Activated B cell treated with CpG ODN at 0.5 μM for 24 hours (primary cell): ENCODE measurements around the gene TMX2. TPM values are rescaled to one million over a fixed set of nuclear protein-coding genes. Genes with fewer than 3 reads are reported as not detected.
"Not testable (repeated sequence)": the region's sequence is repeated elsewhere in the genome, so short reads cannot be mapped to it uniquely, and the experiment has no call there.

Experiments
- ATAC-seq: fragments of 200-7000 bp; cut with Tn5 transposase; one replicate; pipeline ENCODE4 v1.10.0; 2021; ENCODE audit warnings: low read depth, mild to moderate bottlenecking, moderate library complexity
- CTCF ChIA-PET: fragments of 350-600 bp; sonication (Branson Sonifier 250); formaldehyde crosslinking; loops from one replicate; lab custom pipeline; 2021; ENCODE audit warnings: antibody characterized with exemption; lab: Charles Lee
- POLR2A ChIA-PET: fragments of 350-600 bp; sonication (Branson Sonifier 250); formaldehyde crosslinking; loops from one replicate; lab custom pipeline; 2021; ENCODE audit warnings: antibody characterized with exemption; lab: Charles Lee
- DNase-seq: peaks from one replicate; pipeline ENCODE4 v3.0.0; 2022
- H3K27ac Mint-ChIP-seq: one replicate; pipeline ENCODE4 v1.8.0; 2020; ENCODE audit warnings: mixed read lengths
- H3K27me3 Mint-ChIP-seq: one replicate; pipeline ENCODE4 v1.8.0; 2021; ENCODE audit warnings: mixed read lengths
- H3K36me3 Mint-ChIP-seq: one replicate; pipeline ENCODE4 v1.8.0; 2021; ENCODE audit warnings: low read depth, mixed read lengths
- H3K4me1 Mint-ChIP-seq: one replicate; pipeline ENCODE4 v1.8.0; 2021; ENCODE audit warnings: mixed read lengths
- H3K4me3 Mint-ChIP-seq: one replicate; pipeline ENCODE4 v1.8.0; 2020; ENCODE audit warnings: mild to moderate bottlenecking, mixed read lengths
- H3K9me3 Mint-ChIP-seq: one replicate; pipeline ENCODE4 v1.8.0; 2020; ENCODE audit warnings: mixed read lengths
- intact Hi-C: fragments of 100-400 bp; cut with micrococcal nuclease; formaldehyde crosslinking; loops from one replicate; pipeline ENCODE4 v1.15.1; 2024
- total RNA-seq: library from RNA; stranded (reverse); gene quantifications from 2 replicates; pipeline ENCODE4 v1.2.3, GENCODE V29; 2022
- TF ChIP-seq, protein P1 (sequence below): fragments of 200-600 bp; IDR thresholded peaks from one replicate; pipeline ENCODE4 v1.8.0; 2022; ENCODE audit warnings: antibody characterized with exemption, mild to moderate bottlenecking

TMX2 gene
- total RNA-seq, 1 donor from 2014 or later, result 53.2 TPM

DNA sequence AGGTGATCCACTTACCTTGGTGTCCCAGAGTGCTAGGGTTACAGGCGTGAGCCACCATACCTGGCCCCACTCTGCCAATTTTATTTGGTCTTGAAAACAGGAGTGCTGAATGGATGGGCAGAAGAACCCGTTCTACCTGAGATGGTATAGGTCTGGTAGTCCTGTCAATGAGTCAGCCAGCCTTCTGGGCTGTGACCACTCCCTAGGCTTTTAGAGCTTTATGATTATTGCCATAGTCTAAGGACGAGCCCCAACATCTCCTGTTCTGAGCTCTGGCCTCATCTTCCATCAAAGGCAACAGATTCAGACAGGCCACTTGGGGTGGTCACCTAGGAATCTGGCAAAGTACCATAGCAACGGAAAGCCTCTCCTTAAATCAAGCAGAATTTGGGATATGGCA is 33.0 kb upstream of the TMX2 start:
- TF ChIP-seq, protein P1, sequence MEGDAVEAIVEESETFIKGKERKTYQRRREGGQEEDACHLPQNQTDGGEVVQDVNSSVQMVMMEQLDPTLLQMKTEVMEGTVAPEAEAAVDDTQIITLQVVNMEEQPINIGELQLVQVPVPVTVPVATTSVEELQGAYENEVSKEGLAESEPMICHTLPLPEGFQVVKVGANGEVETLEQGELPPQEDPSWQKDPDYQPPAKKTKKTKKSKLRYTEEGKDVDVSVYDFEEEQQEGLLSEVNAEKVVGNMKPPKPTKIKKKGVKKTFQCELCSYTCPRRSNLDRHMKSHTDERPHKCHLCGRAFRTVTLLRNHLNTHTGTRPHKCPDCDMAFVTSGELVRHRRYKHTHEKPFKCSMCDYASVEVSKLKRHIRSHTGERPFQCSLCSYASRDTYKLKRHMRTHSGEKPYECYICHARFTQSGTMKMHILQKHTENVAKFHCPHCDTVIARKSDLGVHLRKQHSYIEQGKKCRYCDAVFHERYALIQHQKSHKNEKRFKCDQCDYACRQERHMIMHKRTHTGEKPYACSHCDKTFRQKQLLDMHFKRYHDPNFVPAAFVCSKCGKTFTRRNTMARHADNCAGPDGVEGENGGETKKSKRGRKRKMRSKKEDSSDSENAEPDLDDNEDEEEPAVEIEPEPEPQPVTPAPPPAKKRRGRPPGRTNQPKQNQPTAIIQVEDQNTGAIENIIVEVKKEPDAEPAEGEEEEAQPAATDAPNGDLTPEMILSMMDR, result no peak
- CTCF ChIA-PET, result no interaction called here
- no peak for ATAC-seq
- Mint-ChIP-seq H3K4me1 (peaks cover 24% of the 10 kb centered on the region), H3K36me3 (peaks cover 71% of the 10 kb centered on the region), H3K27me3 (no peaks in the 10 kb centered on the region), H3K27ac (no peak overlapping the region), H3K9me3 (no peaks in the 10 kb centered on the region), H3K4me3 (no peak overlapping the region)
- POLR2A ChIA-PET, result interaction anchor here (0.5 kb wide), 1 partner anchor 41 kb away, joined by 4 read pairs; no protein-coding TSS in a partner anchor
- DNase-seq, result no peak
- intact Hi-C loops, result no loop called here

DNA sequence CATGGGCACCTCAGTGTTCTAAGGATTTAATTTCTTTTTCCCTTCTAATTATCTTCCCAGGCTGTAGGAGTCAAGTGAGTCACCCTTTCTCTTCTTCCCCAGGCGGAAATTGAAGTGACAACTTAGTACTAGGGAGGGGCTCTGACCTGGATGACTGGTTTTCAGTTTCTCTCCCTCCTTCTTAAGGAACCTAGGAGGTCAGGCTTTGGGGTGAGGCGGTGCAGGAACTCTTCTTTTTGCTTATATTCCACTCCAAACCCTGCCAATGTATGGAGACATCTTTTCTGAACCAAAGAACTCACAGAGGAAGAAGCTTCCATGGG is 31.9 kb upstream of the TMX2 start:
- ATAC-seq (no peak), DNase-seq (no peak)
- intact Hi-C loops, result no loop called here
- Mint-ChIP-seq H3K4me1 (peaks cover 18% of the 10 kb centered on the region), H3K9me3 (no peaks in the 10 kb centered on the region), H3K27ac (no peak overlapping the region), H3K36me3 (peaks cover 73% of the 10 kb centered on the region), H3K27me3 (no peaks in the 10 kb centered on the region), H3K4me3 (no peak overlapping the region)
- ChIA-PET CTCF (no interaction called here), POLR2A (no interaction called here)
- TF ChIP-seq, protein P1, result no peak

DNA sequence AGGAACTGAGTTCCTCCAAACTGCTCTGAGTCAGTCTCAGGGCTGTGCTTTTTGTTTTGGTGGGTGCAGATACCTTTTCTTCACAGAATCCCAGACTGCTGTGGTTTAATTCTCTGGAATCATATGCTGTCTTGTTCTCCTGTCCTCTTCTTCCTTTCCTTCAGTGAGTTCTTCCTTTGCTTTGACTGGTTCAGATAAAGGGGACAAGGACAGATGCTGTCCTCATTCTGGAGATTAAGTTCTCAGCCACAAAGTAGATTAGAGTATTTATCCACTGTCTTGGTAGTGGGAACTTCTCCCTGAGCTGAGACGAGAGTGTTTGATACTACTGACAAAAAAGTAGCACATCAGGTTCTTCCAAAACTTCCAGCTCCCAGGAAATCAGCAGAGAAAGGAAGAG is 31.2 kb upstream of the TMX2 start:
- POLR2A ChIA-PET, result interaction anchor here (1.0 kb wide), 1 partner anchor 9 kb away, joined by 4 read pairs; no protein-coding TSS in a partner anchor
- Mint-ChIP-seq H3K4me1 (peaks cover 11% of the 10 kb centered on the region), H3K27ac (no peak overlapping the region), H3K4me3 (no peak overlapping the region), H3K27me3 (no peaks in the 10 kb centered on the region), H3K36me3 (peaks cover 72% of the 10 kb centered on the region), H3K9me3 (no peaks in the 10 kb centered on the region)
- TF ChIP-seq, protein P1, result no peak
- intact Hi-C loops, result no loop called here
- ATAC-seq (no peak), DNase-seq (no peak)
- CTCF ChIA-PET, result no interaction called here

DNA sequence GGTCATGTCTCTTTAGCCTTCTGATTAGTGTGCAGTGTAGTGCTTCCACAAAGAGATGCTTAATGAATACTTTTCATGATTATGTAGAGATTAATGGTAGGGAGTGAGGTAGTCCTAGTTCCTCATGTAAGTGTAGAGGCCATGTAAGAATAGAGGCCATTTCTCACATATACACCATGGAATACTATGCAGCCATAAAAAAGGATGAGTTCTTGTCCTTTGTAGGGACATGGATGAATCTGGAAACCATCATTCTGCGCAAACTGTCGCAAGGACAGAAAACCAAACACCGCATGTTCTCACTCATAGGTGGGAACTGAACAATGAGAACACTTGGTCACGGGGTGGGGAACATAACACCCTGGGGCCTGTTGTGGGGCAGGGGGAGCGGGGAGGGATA is 21.9 kb upstream of the TMX2 start:
- peaks cover 78% of the 10 kb centered on the region for H3K36me3 Mint-ChIP-seq
- ATAC-seq, CTCF ChIA-PET, H3K27ac Mint-ChIP-seq, POLR2A ChIA-PET, DNase-seq, intact Hi-C loops, H3K4me3 Mint-ChIP-seq, H3K27me3 Mint-ChIP-seq, H3K4me1 Mint-ChIP-seq, H3K9me3 Mint-ChIP-seq: not testable (repeated sequence)

DNA sequence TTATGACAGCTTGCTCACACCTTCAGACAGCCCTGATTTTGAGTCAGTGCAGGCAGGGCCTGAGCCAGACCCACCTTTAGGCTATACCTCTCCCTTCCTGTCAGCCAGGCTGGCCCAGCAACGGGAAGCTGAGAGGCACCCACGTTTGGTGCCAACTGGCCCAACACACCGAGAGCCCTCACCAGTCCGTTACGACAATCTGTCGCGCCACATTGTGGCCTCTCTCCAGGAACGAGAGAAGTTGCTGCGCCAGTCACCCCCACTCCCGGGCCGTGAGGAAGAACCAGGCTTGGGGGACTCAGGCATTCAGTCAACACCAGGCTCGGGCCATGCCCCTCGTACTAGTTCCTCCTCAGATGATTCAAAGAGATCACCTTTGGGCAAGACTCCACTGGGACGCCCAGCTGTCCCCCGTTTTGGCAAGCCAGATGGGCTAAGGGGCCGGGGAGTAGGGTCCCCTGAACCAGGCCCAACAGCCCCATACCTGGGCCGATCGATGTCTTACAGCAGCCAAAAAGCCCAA is 13.5 kb upstream of the TMX2 start:
- POLR2A ChIA-PET, result no interaction called here
- CTCF ChIA-PET, result no interaction called here
- TF ChIP-seq, protein P1, result no peak

DNA sequence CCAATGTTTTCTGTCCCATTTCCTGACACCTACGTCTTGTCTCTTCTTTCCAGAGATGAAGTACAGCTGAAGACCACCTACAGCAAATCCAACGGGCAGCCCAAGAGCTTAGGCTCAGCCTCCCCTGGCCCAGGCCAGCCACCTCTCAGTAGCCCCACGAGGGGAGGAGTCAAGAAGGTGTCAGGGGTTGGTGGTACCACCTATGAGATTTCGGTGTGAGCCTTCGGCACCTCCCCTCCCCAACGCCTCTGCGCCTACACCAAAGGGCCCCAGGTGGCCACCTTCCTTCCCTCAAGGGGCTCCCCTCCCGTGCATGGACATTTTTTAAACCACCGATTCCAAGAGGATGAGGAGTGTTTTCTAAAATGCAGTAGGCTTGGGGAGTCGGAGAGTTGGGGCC is 12.6 kb upstream of the TMX2 start:
- peaks cover 87% of the 10 kb centered on the region for H3K36me3 Mint-ChIP-seq
- ChIA-PET POLR2A (no interaction called here), CTCF (no interaction called here)
- H3K27ac Mint-ChIP-seq, result no peak overlapping the region
- intact Hi-C loops, result no loop called here
- no peaks in the 10 kb centered on the region for H3K9me3 Mint-ChIP-seq
- no peaks in the 10 kb centered on the region for H3K27me3 Mint-ChIP-seq
- no peaks in the 10 kb centered on the region for H3K4me1 Mint-ChIP-seq
- H3K4me3 Mint-ChIP-seq, result no peak overlapping the region
- ATAC-seq (no peak), DNase-seq (no peak)
- TF ChIP-seq, protein P1, result no peak

More for the DNA sequence above, 13.5 kb upstream of the TMX2 start:
- Mint-ChIP-seq H3K27me3 (no peaks in the 10 kb centered on the region), H3K4me3 (no peak overlapping the region), H3K9me3 (no peaks in the 10 kb centered on the region), H3K27ac (no peak overlapping the region), H3K36me3 (peaks cover 84% of the 10 kb centered on the region), H3K4me1 (no peaks in the 10 kb centered on the region)
- intact Hi-C loops, result no loop called here
- no peak for DNase-seq
- no peak for ATAC-seq
